ENCODE data around the gene FBLN1. TPM values are rescaled to one million over a fixed set of nuclear protein-coding genes. Genes with fewer than 3 reads are reported as not detected.

Gene FBLN1
- total RNA-seq (2022; extraction: Qiagen RNA extraction): 45.8 to 61.8 TPM (median 58.3 TPM) in 5 replicates

GRCh38 chr22:45502215-45503049, at the start of gene FBLN1:
Gene FBLN1, plus strand, starts transcription at chr22:45502883. Its CDS starts 103 bp downstream, at chr22:45502986.

Other genes with a start within 250 kb of the FBLN1 start
- not detected in 5 replicates for gene UPK3A, start 217.9 kb upstream of the FBLN1 start, total RNA-seq (2022; extraction: Qiagen RNA extraction)
- 9.2 to 12.9 TPM (median 10.5 TPM) in 5 replicates for gene FAM118A, start 192.9 kb upstream of the FBLN1 start, total RNA-seq (2022; extraction: Qiagen RNA extraction)
- gene SMC1B, start 89.3 kb upstream of the FBLN1 start, total RNA-seq (2022; extraction: Qiagen RNA extraction): 0.03 to 0.05 TPM in 2 of 5 replicates, not detected in the others
- gene RIBC2, start 89.2 kb upstream of the FBLN1 start, total RNA-seq (2022; extraction: Qiagen RNA extraction): 1.8 to 2.4 TPM (median 2.2 TPM) in 5 replicates
- 83.8 to 108 TPM (median 103 TPM) in 5 replicates for gene ATXN10, start 169.0 kb downstream of the FBLN1 start, total RNA-seq (2022; extraction: Qiagen RNA extraction)